ENCODE results near the gene YBX2.

DNA sequence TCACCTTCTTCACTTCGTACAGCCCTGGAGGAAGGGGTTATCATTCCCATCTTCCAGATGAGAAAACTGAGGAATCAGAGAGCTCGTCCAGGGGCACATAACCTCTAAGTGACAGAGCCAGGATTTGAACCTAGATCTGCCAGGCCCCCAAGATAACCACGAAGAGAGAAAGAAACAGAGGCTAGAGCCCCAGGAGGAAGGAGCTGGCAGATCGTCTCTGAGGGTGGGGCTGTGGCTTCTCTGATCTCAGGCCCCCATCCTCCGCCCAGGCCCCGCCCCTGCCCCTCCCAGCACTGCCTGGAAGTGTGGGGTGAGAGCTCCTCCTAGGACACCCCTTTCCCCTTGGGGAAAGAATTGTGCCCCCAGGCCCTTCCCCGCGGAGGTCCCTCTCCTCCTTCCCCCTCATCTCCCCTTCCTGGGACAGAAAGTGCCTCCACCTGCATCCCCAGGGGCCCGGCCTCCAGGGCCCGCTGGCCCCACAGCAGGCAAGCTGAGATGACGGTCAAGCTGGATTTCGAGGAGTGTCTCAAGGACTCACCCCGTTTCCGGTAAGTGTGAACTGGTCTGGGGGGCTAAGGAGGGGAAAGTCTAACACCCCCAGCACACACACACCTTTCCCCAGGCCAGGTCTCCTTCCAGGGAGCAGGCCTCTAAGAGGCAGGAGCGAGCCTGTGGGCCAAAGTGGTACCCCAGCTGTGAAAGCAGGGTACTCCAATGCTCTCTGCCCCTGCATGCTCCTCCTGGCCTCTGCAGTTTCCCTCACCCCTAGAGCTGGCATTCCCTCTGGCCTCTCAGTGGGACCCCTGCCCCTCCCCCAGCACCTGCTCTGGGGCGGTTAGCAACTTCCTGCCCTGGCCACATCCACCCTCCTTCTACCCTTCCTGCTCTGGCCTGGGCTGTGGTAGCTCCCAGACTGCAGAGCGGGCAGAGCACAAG, 42.1 kb upstream of the YBX2 start, which contains the start of gene ACAP1:
- TF ChIP-seq CTCF (conservative IDR thresholded peaks at IDR 0.05 in 1 of 2, IDR thresholded peaks at IDR 0.05 in 1 of 2; ENCODE audit: low read depth in 1 of 2, low read length in 2 of 2) (no peak), EZH2 (IDR thresholded peaks at IDR 0.05; ENCODE audit: low read length, missing control alignments) (no peak)

Data from fibroblast of lung (primary cell).